LNCAP (cell line): Measurements from ENCODE around the gene FER1L5.

Source experiments
- TF ChIP-seq, protein P1 (sequence below): fragments of 450-650 bp; IDR thresholded peaks from 2 replicates; pipeline ENCODE4 v1.5.1; 2017; ENCODE audit warnings: mild to moderate bottlenecking

FER1L5 gene

GRCh38 chr2:96623116-96623515 lies 19.4 kb upstream of the FER1L5 start:
- TF ChIP-seq, protein P1, sequence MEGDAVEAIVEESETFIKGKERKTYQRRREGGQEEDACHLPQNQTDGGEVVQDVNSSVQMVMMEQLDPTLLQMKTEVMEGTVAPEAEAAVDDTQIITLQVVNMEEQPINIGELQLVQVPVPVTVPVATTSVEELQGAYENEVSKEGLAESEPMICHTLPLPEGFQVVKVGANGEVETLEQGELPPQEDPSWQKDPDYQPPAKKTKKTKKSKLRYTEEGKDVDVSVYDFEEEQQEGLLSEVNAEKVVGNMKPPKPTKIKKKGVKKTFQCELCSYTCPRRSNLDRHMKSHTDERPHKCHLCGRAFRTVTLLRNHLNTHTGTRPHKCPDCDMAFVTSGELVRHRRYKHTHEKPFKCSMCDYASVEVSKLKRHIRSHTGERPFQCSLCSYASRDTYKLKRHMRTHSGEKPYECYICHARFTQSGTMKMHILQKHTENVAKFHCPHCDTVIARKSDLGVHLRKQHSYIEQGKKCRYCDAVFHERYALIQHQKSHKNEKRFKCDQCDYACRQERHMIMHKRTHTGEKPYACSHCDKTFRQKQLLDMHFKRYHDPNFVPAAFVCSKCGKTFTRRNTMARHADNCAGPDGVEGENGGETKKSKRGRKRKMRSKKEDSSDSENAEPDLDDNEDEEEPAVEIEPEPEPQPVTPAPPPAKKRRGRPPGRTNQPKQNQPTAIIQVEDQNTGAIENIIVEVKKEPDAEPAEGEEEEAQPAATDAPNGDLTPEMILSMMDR = no peak

GRCh38 chr2:96625571-96626552 lies 16.7 kb upstream of the FER1L5 start:
- TF ChIP-seq, protein P1 = no peak

- TF ChIP-seq, protein P1 = no peak
These were observed 16.0 kb upstream of the FER1L5 start for GRCh38 chr2:96626553-96626942.

DNA sequence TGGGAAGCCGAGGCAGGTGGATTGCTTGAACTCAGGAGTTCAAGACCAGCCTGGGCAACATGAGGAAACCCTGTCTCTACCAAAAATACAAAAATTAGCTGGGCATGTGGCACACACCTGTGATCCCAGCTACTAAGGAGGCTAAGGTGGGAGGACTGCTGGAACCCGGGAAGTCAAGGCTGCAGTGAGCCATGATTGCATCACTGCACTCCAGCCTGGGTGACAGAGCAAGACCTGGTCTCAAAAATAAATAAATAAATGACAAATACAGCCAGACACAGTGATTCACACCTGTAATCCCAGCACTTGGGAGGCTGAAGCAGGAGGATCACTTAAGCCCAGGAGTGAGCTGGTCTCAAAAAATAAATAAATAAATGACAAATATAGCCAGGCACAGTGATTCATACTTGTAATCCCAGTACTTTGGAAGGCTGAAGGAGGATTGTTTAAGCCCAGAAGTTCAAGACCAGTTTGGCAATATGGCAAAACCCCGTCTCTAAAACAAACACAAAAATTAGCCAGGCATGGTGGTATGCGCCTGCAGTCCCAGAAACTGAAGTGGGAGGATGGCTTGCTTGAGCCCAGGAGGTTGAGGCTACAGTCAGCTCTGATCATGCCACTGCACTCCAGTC lies 10.6 kb upstream of the FER1L5 start:
- TF ChIP-seq, protein P1 = no peak

DNA sequence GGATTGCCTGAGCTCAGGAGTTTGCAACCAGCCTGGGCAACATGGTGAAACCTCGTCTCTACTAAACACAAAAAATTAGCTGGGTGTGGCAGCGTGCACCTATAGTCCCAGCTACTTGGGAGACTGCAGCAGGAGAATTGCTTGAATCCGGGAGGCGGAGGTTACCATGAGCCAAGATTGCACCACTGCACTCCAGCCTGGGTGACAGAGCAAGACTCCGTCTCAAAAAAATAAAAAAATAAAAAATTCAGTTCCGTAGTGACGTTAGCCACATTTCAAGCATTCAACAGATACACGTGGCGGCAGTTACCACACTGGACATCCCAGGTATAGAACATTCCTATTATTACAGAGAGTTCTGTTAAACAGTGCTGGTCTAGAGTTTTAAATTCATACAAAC lies 8.9 kb upstream of the FER1L5 start:
- TF ChIP-seq, protein P1 = no peak

- TF ChIP-seq, protein P1 = no peak
These were observed 5.9 kb upstream of the FER1L5 start for GRCh38 chr2:96636551-96637171.

DNA sequence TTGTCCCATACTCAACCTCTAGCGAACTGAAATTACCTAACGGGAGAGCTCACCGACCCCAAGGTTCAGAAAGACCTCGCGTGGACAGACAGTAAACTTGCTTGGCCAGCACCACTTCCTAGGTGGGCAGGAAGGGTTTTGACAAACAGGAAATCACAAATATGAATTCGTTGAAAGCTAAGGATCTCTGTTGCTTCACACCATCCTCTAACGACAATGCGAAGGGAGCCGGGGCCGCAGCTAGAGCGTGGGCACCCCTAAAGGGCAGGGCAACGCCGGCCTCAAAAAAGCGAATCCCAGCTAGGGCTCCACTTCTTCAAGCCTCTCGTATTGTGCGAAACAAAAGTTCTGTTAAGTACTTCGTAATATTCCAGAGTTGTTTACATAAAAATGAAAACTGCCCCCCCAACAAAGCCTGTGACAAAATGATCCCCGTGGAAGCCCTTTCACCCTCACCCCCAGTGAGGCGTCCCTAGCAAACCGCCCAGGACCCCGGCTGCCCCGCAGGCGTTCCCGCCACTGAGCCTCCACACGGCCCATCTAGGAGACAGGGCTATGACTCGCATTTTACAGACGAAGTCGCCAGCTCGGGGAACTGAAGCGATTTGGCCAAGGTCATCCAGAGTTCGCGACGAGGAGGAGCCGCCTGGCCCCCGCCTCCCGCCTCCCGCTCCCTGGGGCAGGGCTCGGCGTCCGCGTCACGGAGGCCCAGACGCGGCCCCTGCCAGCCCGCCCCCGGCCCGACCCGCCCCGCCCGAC lies 5.0 kb upstream of the FER1L5 start:
- TF ChIP-seq, protein P1 = no peak
